Coronary artery (tissue), 2 donors: Measurements from ENCODE around the gene B4GALT1.

Source experiments
- DNase-seq: peaks from one replicate; pipeline ENCODE4 v3.0.0-alpha.2; 2017; ENCODE audit warnings: low spot score
- H3K27ac ChIP-seq, 2 donors: fragments of 200-600 bp; sonication (generic); one replicate each; pipeline ENCODE4 v1.5.1; 2016 to 2019
- H3K4me3 ChIP-seq: fragments of 200-600 bp; sonication (generic); 2 replicates; pipeline ENCODE4 v1.5.1; 2016; ENCODE audit warnings: mild to moderate bottlenecking, moderate library complexity
- TF ChIP-seq, protein P1 (sequence below): fragments of 200-600 bp; sonication (generic); IDR thresholded peaks from one replicate; pipeline ENCODE4 v1.5.1; 2019; ENCODE audit warnings: antibody characterized with exemption

The B4GALT1 gene

DNA sequence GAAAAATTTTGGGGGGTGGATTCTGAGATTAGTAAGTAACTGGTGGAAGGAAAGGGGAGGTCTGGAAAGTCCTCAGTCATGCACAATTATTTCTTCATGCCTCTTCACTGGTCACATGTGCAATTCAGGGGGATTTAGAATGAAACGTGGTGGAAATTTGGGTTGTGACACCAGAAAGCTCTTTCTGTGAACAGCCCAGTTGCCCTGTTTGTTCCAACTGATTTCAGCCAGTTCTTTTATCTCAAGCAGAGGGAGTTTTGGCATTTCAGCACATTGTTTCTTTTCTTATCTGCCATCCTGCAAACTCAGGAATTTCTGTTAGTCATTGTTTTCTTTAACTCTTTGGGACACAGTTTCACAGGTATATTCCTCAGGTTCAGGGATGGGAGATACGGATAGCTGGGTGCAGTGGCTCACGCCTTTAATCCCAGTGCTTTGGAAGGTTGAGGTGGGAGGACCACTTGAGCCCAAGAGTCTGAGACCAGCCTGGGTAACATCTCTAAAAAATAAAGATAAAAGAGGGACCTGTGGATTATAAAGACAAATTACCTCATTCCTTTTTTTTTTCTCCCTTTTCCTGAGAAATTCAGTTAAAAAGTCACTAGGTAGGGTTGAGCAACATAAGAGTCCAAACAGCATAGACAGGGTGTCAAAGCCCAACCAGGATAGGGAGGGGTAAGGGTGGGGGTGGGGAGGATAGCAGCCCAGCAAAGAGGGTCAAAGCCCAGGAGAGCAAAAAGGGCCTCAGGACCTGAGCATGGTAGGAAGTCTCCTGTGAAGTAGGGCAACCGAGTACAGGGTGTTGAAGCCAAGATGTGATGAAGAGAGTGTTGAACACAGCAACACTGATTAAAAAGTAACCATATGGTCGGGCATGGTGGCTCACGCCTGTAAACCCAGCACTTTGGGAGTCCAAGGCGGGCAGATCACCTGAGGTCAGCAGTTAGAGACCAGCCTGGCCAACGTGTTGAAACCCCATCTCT is 5.4 kb upstream of the B4GALT1 start:
- H3K4me3 ChIP-seq, result no peak overlapping the region
- DNase-seq, result peak; percentile 67
- peak overlapping the region in 1 of 2 donors; percentile 68 for H3K27ac ChIP-seq
- TF ChIP-seq, protein P1, sequence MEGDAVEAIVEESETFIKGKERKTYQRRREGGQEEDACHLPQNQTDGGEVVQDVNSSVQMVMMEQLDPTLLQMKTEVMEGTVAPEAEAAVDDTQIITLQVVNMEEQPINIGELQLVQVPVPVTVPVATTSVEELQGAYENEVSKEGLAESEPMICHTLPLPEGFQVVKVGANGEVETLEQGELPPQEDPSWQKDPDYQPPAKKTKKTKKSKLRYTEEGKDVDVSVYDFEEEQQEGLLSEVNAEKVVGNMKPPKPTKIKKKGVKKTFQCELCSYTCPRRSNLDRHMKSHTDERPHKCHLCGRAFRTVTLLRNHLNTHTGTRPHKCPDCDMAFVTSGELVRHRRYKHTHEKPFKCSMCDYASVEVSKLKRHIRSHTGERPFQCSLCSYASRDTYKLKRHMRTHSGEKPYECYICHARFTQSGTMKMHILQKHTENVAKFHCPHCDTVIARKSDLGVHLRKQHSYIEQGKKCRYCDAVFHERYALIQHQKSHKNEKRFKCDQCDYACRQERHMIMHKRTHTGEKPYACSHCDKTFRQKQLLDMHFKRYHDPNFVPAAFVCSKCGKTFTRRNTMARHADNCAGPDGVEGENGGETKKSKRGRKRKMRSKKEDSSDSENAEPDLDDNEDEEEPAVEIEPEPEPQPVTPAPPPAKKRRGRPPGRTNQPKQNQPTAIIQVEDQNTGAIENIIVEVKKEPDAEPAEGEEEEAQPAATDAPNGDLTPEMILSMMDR, result no peak

DNA sequence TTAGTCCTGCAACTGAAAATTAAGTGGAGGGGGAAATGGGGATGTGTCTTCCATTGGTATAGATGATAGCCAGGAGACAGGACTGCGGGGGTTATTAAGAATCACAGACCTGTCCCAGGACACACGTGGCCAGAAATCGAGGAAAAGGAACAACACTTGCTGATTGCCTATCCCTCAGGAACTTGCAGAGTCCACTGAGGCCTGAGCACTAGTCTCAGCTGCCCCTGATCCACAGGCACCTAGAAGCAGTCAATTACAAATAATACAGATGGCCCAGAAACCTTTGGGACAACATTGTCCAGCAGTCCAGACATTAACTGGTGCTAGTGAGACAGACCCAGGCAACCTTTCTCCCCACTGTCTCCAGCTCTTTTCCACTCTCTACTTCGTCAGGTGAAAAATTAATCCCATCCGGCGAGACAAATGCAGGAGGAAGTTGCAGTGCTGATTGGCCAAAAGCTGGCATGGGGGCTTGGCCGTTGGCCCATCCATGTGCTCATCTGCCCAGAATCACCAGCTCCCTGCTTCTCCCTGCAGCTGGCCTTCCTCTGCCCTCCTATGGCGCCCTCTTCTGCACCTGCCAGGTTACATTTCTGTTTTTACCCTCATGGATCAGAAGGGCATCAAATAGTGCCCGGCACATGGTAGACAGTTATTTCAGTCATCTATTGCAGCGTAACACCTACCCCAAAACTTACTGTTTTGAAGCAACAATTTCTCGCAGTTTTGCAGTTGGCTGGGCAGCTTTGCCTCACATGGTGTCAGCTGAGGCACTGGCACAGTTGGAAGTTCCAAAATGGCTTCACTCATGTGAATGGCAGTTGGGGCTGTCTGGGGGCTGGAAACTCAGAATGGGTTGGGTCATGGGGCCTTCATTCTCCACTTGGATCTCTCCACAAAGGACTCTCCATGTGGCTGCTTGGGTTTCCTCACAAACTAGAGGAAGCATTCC is 3.6 kb upstream of the B4GALT1 start:
- TF ChIP-seq, protein P1, result no peak
- Histone ChIP-seq H3K27ac (no peak overlapping the region), H3K4me3 (no peak overlapping the region)
- peak; percentile 62 for DNase-seq

DNA sequence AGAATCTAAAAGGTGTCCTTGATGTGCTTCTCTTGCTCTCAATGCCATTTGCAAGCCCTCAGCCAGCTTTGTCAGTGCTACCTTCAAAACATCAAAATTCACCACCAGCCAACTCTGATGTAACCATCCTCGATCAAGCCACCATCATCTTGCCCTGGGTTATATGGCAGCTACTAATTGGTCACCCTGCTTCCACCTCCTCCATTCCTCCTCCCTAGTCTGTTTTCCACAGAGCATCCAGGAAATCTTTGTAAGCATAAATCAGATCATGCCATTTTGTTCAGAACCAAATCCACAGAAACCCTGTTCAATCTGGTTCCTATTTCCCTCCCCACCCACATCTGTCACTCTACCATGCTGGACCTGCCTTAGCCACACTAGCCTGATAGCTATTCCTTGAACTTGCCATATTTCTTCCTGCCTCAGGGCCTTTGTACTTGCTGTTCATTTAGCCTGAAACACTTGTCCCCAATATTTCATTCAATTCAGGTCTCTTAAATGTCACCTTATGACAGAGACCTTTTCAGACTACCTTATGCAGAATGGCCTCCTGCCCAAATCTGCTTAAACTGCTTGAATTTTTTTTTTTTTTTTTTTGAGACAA is 1.9 kb upstream of the B4GALT1 start:
- peak; percentile 21 for DNase-seq
- Histone ChIP-seq H3K27ac (peak overlapping the region in 1 of 2 donors; percentile 99), H3K4me3 (no peak overlapping the region)
- TF ChIP-seq, protein P1, result no peak

DNA sequence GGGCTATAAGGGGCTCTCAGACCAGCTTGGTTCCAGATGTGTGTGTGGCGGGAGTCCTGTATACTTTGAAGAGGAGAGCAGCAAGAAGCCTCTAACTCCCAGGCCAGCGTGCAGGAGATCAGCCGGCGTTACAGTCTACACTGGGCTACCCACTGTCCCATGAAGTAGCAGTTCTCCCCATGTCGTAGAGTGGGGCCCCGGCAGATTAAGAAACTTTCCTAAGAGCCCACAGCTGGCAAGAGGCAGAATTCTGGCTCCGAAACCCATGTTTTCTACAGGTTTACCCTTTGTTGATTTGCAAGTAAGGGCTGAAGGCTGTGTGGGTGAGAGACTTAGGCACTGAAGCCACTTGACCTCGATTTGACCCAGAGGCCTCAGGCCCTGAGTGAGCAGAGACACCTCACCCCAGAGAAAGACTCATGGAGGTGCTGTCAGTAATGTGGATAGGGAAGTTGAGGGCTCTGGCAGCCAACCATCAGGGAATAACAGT is 881 bp upstream of the B4GALT1 start:
- DNase-seq, result peak; percentile 75

DNA sequence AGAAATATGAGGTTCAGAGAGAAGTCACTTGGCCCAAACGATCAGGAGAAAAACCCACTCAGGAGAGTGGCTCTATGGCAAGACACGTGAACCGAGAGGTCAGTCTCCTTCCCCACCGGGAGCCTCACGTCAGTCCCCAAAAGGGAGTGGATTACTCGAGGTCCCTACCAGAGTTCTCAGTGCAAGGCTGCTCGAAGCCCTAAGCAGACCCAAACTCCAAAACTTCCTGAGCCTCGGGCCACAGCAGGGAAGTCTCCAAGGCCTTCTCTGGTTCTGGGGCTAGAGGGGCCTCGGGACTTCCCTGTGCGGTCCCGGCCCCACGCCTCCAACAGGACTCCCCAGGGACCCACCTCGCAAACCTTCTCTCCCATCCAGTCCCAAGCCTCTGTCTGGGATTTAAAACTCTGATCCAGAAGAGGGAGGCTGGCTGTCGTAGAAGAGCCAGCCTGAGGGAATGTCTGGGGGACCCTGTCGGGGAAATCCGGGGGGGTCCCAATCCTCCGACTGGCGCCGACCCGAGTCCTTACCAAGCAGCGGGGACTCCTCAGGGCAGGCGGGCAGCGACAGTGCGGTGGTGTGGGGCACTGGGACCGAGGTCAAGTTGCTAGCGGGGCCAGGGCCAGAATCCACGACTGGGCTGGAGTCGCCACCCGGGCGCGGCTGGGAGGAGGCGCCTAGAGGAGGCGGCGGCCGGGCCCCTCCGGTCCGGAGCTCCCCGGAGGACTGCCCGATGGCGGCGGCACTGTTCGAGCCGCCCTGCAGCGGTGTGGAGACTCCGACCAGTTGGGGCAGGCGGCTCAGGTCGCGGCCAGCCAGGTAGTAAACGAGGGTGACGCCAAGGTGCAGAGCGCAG is 679 bp downstream of the B4GALT1 start:
- Histone ChIP-seq H3K4me3 (peak overlapping the region; percentile 95), H3K27ac (peak overlapping the region; percentile 99)
- TF ChIP-seq, protein P1, result no peak
- DNase-seq, result peak; percentile 87

More for the DNA sequence above, 881 bp upstream of the B4GALT1 start:
- H3K27ac ChIP-seq, result peak overlapping the region; percentile 99
- H3K4me3 ChIP-seq, result peak overlapping the region; percentile 95
- TF ChIP-seq, protein P1, result no peak
